Measurements from ENCODE around the gene TRIM9. TPM values are rescaled to one million over a fixed set of nuclear protein-coding genes. Genes with fewer than 3 reads are reported as not detected.

Gene TRIM9
- total RNA-seq, 4 donors from 2014 or later, result 0.26 to 3.0 (median 0.87) TPM

GRCh38 chr14:50936882-50937281 lies 158.0 kb downstream of the TRIM9 start:
- Histone ChIP-seq H3K27me3 (no peaks in the 10 kb centered on the region), H3K4me3 (no peak overlapping the region), H3K9me3 (no peaks in the 10 kb centered on the region), H3K36me3 (no peaks in the 10 kb centered on the region), H3K4me1 (no peaks in the 10 kb centered on the region), H3K27ac (no peak overlapping the region)
- no peak for ATAC-seq
- DNase-seq, result no peak
- TF ChIP-seq, protein P1, sequence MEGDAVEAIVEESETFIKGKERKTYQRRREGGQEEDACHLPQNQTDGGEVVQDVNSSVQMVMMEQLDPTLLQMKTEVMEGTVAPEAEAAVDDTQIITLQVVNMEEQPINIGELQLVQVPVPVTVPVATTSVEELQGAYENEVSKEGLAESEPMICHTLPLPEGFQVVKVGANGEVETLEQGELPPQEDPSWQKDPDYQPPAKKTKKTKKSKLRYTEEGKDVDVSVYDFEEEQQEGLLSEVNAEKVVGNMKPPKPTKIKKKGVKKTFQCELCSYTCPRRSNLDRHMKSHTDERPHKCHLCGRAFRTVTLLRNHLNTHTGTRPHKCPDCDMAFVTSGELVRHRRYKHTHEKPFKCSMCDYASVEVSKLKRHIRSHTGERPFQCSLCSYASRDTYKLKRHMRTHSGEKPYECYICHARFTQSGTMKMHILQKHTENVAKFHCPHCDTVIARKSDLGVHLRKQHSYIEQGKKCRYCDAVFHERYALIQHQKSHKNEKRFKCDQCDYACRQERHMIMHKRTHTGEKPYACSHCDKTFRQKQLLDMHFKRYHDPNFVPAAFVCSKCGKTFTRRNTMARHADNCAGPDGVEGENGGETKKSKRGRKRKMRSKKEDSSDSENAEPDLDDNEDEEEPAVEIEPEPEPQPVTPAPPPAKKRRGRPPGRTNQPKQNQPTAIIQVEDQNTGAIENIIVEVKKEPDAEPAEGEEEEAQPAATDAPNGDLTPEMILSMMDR (IDR thresholded peaks at IDR 0.05 in 4 of 5, conservative IDR thresholded peaks at IDR 0.05 in 1 of 5), result no peak
- TF ChIP-seq POLR2A (IDR thresholded peaks at IDR 0.05), result no peak
- in situ Hi-C loops (cut with MboI; ENCODE audit: low sequenced_read_pairs in 4 of 4) (no loop called here), intact Hi-C loops (cut with DNase I; ENCODE audit: low total_unique reads) (no loop called here)

GRCh38 chr14:50936016-50936340 lies 158.9 kb downstream of the TRIM9 start:
- in situ Hi-C loops (cut with MboI; ENCODE audit: low sequenced_read_pairs in 4 of 4), result no loop called here
- H3K9me3 ChIP-seq, result no peaks in the 10 kb centered on the region
- intact Hi-C loops (cut with DNase I; ENCODE audit: low total_unique reads), result no loop called here

GRCh38 chr14:50935126-50936015 lies 159.5 kb downstream of the TRIM9 start:
- intact Hi-C loops (cut with DNase I; ENCODE audit: low total_unique reads) (no loop called here), in situ Hi-C loops (cut with MboI; ENCODE audit: low sequenced_read_pairs in 4 of 4) (no loop called here)
- Histone ChIP-seq H3K36me3 (no peaks in the 10 kb centered on the region), H3K9me3 (no peaks in the 10 kb centered on the region), H3K27me3 (no peaks in the 10 kb centered on the region), H3K4me1 (no peaks in the 10 kb centered on the region), H3K4me3 (no peak overlapping the region), H3K27ac (no peak overlapping the region)
- no peak for DNase-seq
- TF ChIP-seq, protein P1 (IDR thresholded peaks at IDR 0.05 in 4 of 5, conservative IDR thresholded peaks at IDR 0.05 in 1 of 5), result no peak
- no peak for TF ChIP-seq POLR2A (IDR thresholded peaks at IDR 0.05)
- ATAC-seq, result no peak

More at GRCh38 chr14:50936016-50936340, 158.9 kb downstream of the TRIM9 start:
- Histone ChIP-seq H3K4me1 (no peaks in the 10 kb centered on the region), H3K27ac (no peak overlapping the region), H3K4me3 (no peak overlapping the region), H3K36me3 (no peaks in the 10 kb centered on the region), H3K27me3 (no peaks in the 10 kb centered on the region)
- TF ChIP-seq, protein P1 (IDR thresholded peaks at IDR 0.05 in 4 of 5, conservative IDR thresholded peaks at IDR 0.05 in 1 of 5), result no peak
- no peak for TF ChIP-seq POLR2A (IDR thresholded peaks at IDR 0.05)
- no peak for DNase-seq
- no peak for ATAC-seq

DNA sequence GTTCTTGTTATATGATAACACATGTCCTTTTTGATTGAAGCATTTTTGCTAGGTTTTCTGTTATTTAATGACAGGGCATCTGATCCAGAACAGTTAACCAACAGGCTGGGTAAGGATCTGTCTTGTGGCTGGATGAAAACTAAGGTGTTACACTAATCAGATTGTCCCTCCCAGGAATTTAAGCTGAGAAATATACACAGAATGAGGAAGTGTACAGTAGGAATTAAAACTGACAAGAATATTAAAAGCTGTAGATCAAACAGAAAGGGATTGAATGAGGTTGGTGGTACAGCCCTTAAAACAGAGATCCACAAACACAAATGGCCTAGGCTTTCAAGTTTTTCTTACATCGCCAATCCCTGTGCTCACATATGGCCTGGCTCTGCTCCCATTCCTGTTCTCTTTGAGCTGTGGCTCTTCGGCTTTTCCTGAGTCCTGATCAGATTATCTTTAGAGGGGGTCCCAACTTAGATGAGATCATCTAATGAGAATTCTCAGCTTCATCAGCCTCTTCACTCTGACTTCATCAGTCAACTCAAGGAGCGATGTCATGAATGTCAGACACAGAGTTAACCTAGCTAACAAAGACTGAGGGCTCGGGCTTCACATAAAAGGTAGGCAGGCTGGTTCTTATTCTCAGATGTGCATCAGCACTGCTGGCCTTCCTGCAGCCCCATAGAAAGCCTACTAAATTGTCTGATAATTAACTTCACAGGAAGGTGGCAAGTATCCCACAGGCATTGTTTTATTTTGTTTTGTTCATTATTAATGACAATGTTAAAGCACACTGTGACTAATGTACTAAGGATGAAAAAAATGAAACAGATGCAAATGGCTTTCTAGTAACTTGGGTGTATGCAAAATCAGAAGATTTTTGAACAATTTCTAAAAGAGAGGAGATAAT lies 162.1 kb downstream of the TRIM9 start:
- Histone ChIP-seq H3K27ac (no peak overlapping the region), H3K9me3 (no peaks in the 10 kb centered on the region), H3K36me3 (no peaks in the 10 kb centered on the region), H3K27me3 (no peaks in the 10 kb centered on the region), H3K4me1 (peaks cover 7 to 12% of the 10 kb centered on the region in 2 donors), H3K4me3 (no peak overlapping the region)
- TF ChIP-seq, protein P1 (IDR thresholded peaks at IDR 0.05 in 4 of 5, conservative IDR thresholded peaks at IDR 0.05 in 1 of 5), result no peak
- no peak for TF ChIP-seq POLR2A (IDR thresholded peaks at IDR 0.05)
- DNase-seq (no peak), ATAC-seq (no peak)
- intact Hi-C loops (cut with DNase I; ENCODE audit: low total_unique reads) (no loop called here), in situ Hi-C loops (cut with MboI; ENCODE audit: low sequenced_read_pairs in 4 of 4) (no loop called here)

All from gastrocnemius medialis (tissue), 4 donors.